ENCODE data around the gene NOP53. TPM values are rescaled to one million over a fixed set of nuclear protein-coding genes. Genes with fewer than 3 reads are reported as not detected.
"Not testable (repeated sequence)": the region's sequence is repeated elsewhere in the genome, so short reads cannot be mapped to it uniquely, and the experiment has no call there.

Gene NOP53
- total and polyA plus RNA-seq, 9 of the 15 experiments (the other 6 are each of a cell fraction or from before 2014, with no cell fraction given) = 6.5 to 274 (median 145) TPM

- TSS peak; percentile 58 for BruUV-seq (replicated peaks)
- peak; percentile 10; the same call in 1 of the 3 replicates for ATAC-seq
Measured at GRCh38 chr19:47714339-47714738, 31.0 kb upstream of the NOP53 start.

GRCh38 chr19:47714855-47715254 is 30.5 kb upstream of the NOP53 start:
- Histone ChIP-seq H3K4me2 (ENCODE audit: insufficient read depth, low read length) (peak overlapping the region; percentile 32), H3K4me3 (peak overlapping the region; percentile 83; the same call in 1 of the 2 replicates), H3K36me3 (ENCODE audit: control insufficient read depth, insufficient read depth, low read length) (peaks cover 18% of the 10 kb centered on the region; the same call in 2 of the 3 replicates), H3K4me1 (replicated peaks in 1 of 2; ENCODE audit: control insufficient read depth in 2 of 2, insufficient read depth in 2 of 2, low read length in 2 of 2) (peaks cover 13 to 37% of the 10 kb centered on the region in 2 experiments), H3K79me2 (ENCODE audit: control insufficient read depth, insufficient read depth, low read length) (peaks cover 23% of the 10 kb centered on the region)
- CTCF ChIA-PET (ENCODE audit: low intra/inter-chr PET ratio); intact Hi-C loops (cut with micrococcal nuclease); DNase-seq (ENCODE audit: extremely low read depth in 1 of 4, low spot score in 3 of 4); H4K20me1 ChIP-seq (replicated peaks; ENCODE audit: control insufficient read depth, insufficient read depth, low read length); H2AFZ ChIP-seq (ENCODE audit: low read depth, low read length); FAIRE-seq; H3K27me3 ChIP-seq (ENCODE audit: control insufficient read depth in 2 of 2, insufficient read depth in 2 of 2, low read length in 2 of 2); BruUV-seq (replicated peaks); H3K9me3 ChIP-seq (replicated peaks; ENCODE audit: control insufficient read depth, insufficient read depth, low read depth, low read length); H3K9me1 ChIP-seq (ENCODE audit: control insufficient read depth, insufficient read depth, low read length); H3K27ac ChIP-seq (ENCODE audit: extremely low read depth, low read depth, low read length); ATAC-seq; H3K9ac ChIP-seq (ENCODE audit: insufficient read depth in 1 of 2, low read depth in 2 of 2, low read length in 2 of 2): not testable (repeated sequence)
- in situ Hi-C loops (cut with MboI) = loop anchor here (5.0 kb wide), 1 partner anchor 72 kb away; no protein-coding TSS in a partner anchor
- POLR2A ChIA-PET = interaction anchor here (0.8 to 1.1 kb wide), 3 partner anchors 15 to 583 kb away, joined by 3 read pairs; no protein-coding TSS in a partner anchor

More at GRCh38 chr19:47714339-47714738, 31.0 kb upstream of the NOP53 start:
- H4K20me1 ChIP-seq (replicated peaks; ENCODE audit: control insufficient read depth, insufficient read depth, low read length) = no peaks in the 10 kb centered on the region
- CTCF ChIA-PET (ENCODE audit: low intra/inter-chr PET ratio) = interaction anchor here (0.9 to 2.9 kb wide), 2 partner anchors 29 to 59 kb away, joined by 3 to 37 read pairs; no protein-coding TSS in a partner anchor
- H3K4me2 ChIP-seq (ENCODE audit: insufficient read depth, low read length) = peak overlapping the region; percentile 86
- H3K9me1 ChIP-seq (ENCODE audit: control insufficient read depth, insufficient read depth, low read length) = no peaks in the 10 kb centered on the region
- peak overlapping the region; percentile 6 to 69; a peak in 3 of 4 replicates for H3K9ac ChIP-seq (ENCODE audit: insufficient read depth in 1 of 2, low read depth in 2 of 2, low read length in 2 of 2)
- TF ChIP-seq MEIS2 (IDR thresholded peaks at IDR 0.05; ENCODE audit: partially characterized antibody) (peak; percentile 49), RBM14 (IDR thresholded peaks at IDR 0.05; ENCODE audit: borderline replicate concordance, insufficient read depth, low read depth, low read length) (no peak)
- peaks cover 23% of the 10 kb centered on the region for H3K79me2 ChIP-seq (ENCODE audit: control insufficient read depth, insufficient read depth, low read length)
- H3K36me3 ChIP-seq (ENCODE audit: control insufficient read depth, insufficient read depth, low read length) = peaks cover 17% of the 10 kb centered on the region; the same call in 2 of the 3 replicates
- H3K4me3 ChIP-seq = peak overlapping the region; percentile 83
- peak; percentile 72 for FAIRE-seq
- peak overlapping the region; percentile 40; the same call in 2 of the 3 replicates for H3K27ac ChIP-seq (ENCODE audit: extremely low read depth, low read depth, low read length)
- peaks cover 13 to 32% of the 10 kb centered on the region in 2 experiments for H3K4me1 ChIP-seq (replicated peaks in 1 of 2; ENCODE audit: control insufficient read depth in 2 of 2, insufficient read depth in 2 of 2, low read length in 2 of 2)
- H3K27me3 ChIP-seq (ENCODE audit: control insufficient read depth in 2 of 2, insufficient read depth in 2 of 2, low read length in 2 of 2) = no peaks in the 10 kb centered on the region
- no peak for DNase-seq (ENCODE audit: extremely low read depth in 1 of 4, low spot score in 3 of 4)
- no peaks in the 10 kb centered on the region for H3K9me3 ChIP-seq (replicated peaks; ENCODE audit: control insufficient read depth, insufficient read depth, low read depth, low read length)
- 11% methylated on average over 4 of the region's 4 CpGs for WGBS (ENCODE audit: insufficient coverage, low coverage, missing lambda C conversion rate)
- in situ Hi-C loops (cut with MboI) = loop anchor here (5.0 kb wide), 1 partner anchor 73 kb away; no protein-coding TSS in a partner anchor
- POLR2A ChIA-PET = interaction anchor here (0.6 to 1.6 kb wide), 5 partner anchors 14 to 583 kb away, joined by 3 to 4 read pairs (median 3); no protein-coding TSS in a partner anchor
- no peak overlapping the region for H2AFZ ChIP-seq (ENCODE audit: low read depth, low read length)
- intact Hi-C loops (cut with micrococcal nuclease) = no loop called here
